HEK293 (cell line): ENCODE measurements around the gene TRPV2.
A peak's percentile ranks its signal among the peaks of the same experiment; 100 is the strongest.

Experiments used
- AEBP2 ChIP-seq: fragments of 450-650 bp; formaldehyde crosslinking; IDR thresholded peaks from 2 replicates; pipeline ENCODE4 v1.5.1; 2016; ENCODE audit warnings: missing biosample characterization, missing genetic modification characterization, borderline replicate concordance
- GLI2 ChIP-seq: fragments of 450-650 bp; formaldehyde crosslinking; IDR thresholded peaks from 2 replicates; pipeline ENCODE4; 2017; ENCODE audit warnings: missing biosample characterization, missing genetic modification characterization, low read depth, borderline replicate concordance
- KLF10 ChIP-seq: fragments of 450-650 bp; IDR thresholded peaks from 2 replicates; pipeline ENCODE4 v1.5.1; 2018; ENCODE audit warnings: missing biosample characterization, mild to moderate bottlenecking, missing genetic modification characterization
- KLF17 ChIP-seq: fragments of 450-650 bp; formaldehyde crosslinking; IDR thresholded peaks from 2 replicates; pipeline ENCODE4 v1.5.1; 2016; ENCODE audit warnings: missing biosample characterization, missing genetic modification characterization
- KLF9 ChIP-seq: fragments of 450-650 bp; formaldehyde crosslinking; IDR thresholded peaks from 2 replicates; pipeline ENCODE4 v1.5.1; 2016; ENCODE audit warnings: missing biosample characterization, missing genetic modification characterization, low read depth
- MYNN ChIP-seq: fragments of 450-650 bp; formaldehyde crosslinking; IDR thresholded peaks from 2 replicates; pipeline ENCODE4 v1.5.1; 2016; ENCODE audit warnings: missing biosample characterization, missing genetic modification characterization, borderline replicate concordance
- SCRT1 ChIP-seq: fragments of 450-650 bp; formaldehyde crosslinking; IDR thresholded peaks from 2 replicates; pipeline ENCODE4 v1.5.1; 2016; ENCODE audit warnings: missing biosample characterization, missing genetic modification characterization, borderline replicate concordance
- ZBTB17 ChIP-seq: fragments of 450-650 bp; formaldehyde crosslinking; IDR thresholded peaks from 2 replicates; pipeline ENCODE4 v1.5.1; 2016; ENCODE audit warnings: missing biosample characterization, missing genetic modification characterization
- ZBTB6 ChIP-seq: fragments of 450-650 bp; formaldehyde crosslinking; IDR thresholded peaks from 2 replicates; pipeline ENCODE4 v1.5.1; 2017; ENCODE audit warnings: missing biosample characterization, missing genetic modification characterization
- ZBTB8A ChIP-seq: fragments of 450-650 bp; formaldehyde crosslinking; IDR thresholded peaks from 2 replicates; pipeline ENCODE4 v1.5.1; 2016; ENCODE audit warnings: missing biosample characterization, missing genetic modification characterization
- ZNF140 ChIP-seq: fragments of 450-650 bp; formaldehyde crosslinking; IDR thresholded peaks from 2 replicates; pipeline ENCODE4 v1.5.1; 2016; ENCODE audit warnings: missing biosample characterization, missing genetic modification characterization
- ZNF155 ChIP-seq: fragments of 450-650 bp; formaldehyde crosslinking; IDR thresholded peaks from 2 replicates; pipeline ENCODE4 v1.5.1; 2016; ENCODE audit warnings: missing biosample characterization, missing genetic modification characterization
- ZNF157 ChIP-seq: fragments of 450-650 bp; formaldehyde crosslinking; IDR thresholded peaks from 2 replicates; pipeline ENCODE4 v1.5.1; 2016; ENCODE audit warnings: missing biosample characterization, missing genetic modification characterization
- ZNF184 ChIP-seq: fragments of 450-650 bp; IDR thresholded peaks from 2 replicates; pipeline ENCODE4 v1.5.1; 2018; ENCODE audit warnings: missing biosample characterization, mild to moderate bottlenecking, missing genetic modification characterization
- ZNF214 ChIP-seq: fragments of 450-650 bp; formaldehyde crosslinking; IDR thresholded peaks from 2 replicates; pipeline ENCODE4 v1.5.1; 2017; ENCODE audit warnings: missing biosample characterization, mild to moderate bottlenecking, missing genetic modification characterization, borderline replicate concordance
- ZNF223 ChIP-seq: fragments of 450-650 bp; formaldehyde crosslinking; IDR thresholded peaks from 2 replicates; pipeline ENCODE4 v1.5.1; 2016; ENCODE audit warnings: missing biosample characterization, missing genetic modification characterization
- ZNF23 ChIP-seq: fragments of 450-650 bp; formaldehyde crosslinking; IDR thresholded peaks from 2 replicates; pipeline ENCODE4 v1.5.1; 2016; ENCODE audit warnings: missing biosample characterization, missing genetic modification characterization, borderline replicate concordance
- ZNF449 ChIP-seq: fragments of 450-650 bp; formaldehyde crosslinking; IDR thresholded peaks from 2 replicates; pipeline ENCODE4 v1.5.1; 2017; ENCODE audit warnings: missing biosample characterization, mild to moderate bottlenecking, missing genetic modification characterization, moderate library complexity
- ZNF529 ChIP-seq: fragments of 450-650 bp; formaldehyde crosslinking; IDR thresholded peaks from 2 replicates; pipeline ENCODE4 v1.5.1; 2017; ENCODE audit warnings: missing genetic modification characterization, missing biosample characterization; ENCODE audit not compliant: insufficient replicate concordance
- ZNF530 ChIP-seq: fragments of 450-650 bp; formaldehyde crosslinking; IDR thresholded peaks from 2 replicates; pipeline ENCODE4 v1.5.1; 2016; ENCODE audit warnings: low read depth, missing biosample characterization, missing genetic modification characterization
- ZNF555 ChIP-seq: fragments of 450-650 bp; formaldehyde crosslinking; conservative IDR thresholded peaks from 2 replicates; pipeline ENCODE4 v1.5.1; 2017; ENCODE audit warnings: missing biosample characterization, mild to moderate bottlenecking, missing genetic modification characterization, inconsistent platforms
- ZNF571 ChIP-seq: fragments of 450-650 bp; formaldehyde crosslinking; IDR thresholded peaks from 2 replicates; pipeline ENCODE4 v1.5.0; 2017; ENCODE audit warnings: missing biosample characterization, missing genetic modification characterization
- ZNF610 ChIP-seq: fragments of 450-650 bp; formaldehyde crosslinking; IDR thresholded peaks from 2 replicates; pipeline ENCODE4 v1.5.1; 2016; ENCODE audit warnings: missing biosample characterization, missing genetic modification characterization, borderline replicate concordance
- ZNF624 ChIP-seq: fragments of 450-650 bp; formaldehyde crosslinking; IDR thresholded peaks from 2 replicates; pipeline ENCODE4 v1.5.1; 2017; ENCODE audit warnings: missing biosample characterization, missing genetic modification characterization
- ZNF629 ChIP-seq: fragments of 450-650 bp; formaldehyde crosslinking; IDR thresholded peaks from 2 replicates; pipeline ENCODE4 v1.5.1; 2017; ENCODE audit warnings: missing biosample characterization, missing genetic modification characterization
- ZNF664 ChIP-seq: fragments of 450-650 bp; formaldehyde crosslinking; IDR thresholded peaks from 2 replicates; pipeline ENCODE4 v1.5.1; 2016; ENCODE audit warnings: missing biosample characterization, missing genetic modification characterization
- ZNF76 ChIP-seq: fragments of 450-650 bp; formaldehyde crosslinking; IDR thresholded peaks from 2 replicates; pipeline ENCODE4; 2016; ENCODE audit warnings: low read depth, missing biosample characterization, missing genetic modification characterization, borderline replicate concordance
- ZNF843 ChIP-seq: fragments of 450-650 bp; formaldehyde crosslinking; IDR thresholded peaks from 2 replicates; pipeline ENCODE4 v1.5.1; 2016; ENCODE audit warnings: missing biosample characterization, missing genetic modification characterization
- ZSCAN23 ChIP-seq: fragments of 450-650 bp; formaldehyde crosslinking; IDR thresholded peaks from 2 replicates; pipeline ENCODE4 v1.5.1; 2016; ENCODE audit warnings: missing biosample characterization, missing genetic modification characterization
- ZSCAN5A ChIP-seq: fragments of 450-650 bp; formaldehyde crosslinking; IDR thresholded peaks from 2 replicates; pipeline ENCODE4 v1.5.1; 2016; ENCODE audit warnings: missing biosample characterization, missing genetic modification characterization
- ZXDB ChIP-seq: fragments of 450-650 bp; formaldehyde crosslinking; IDR thresholded peaks from 2 replicates; pipeline ENCODE4 v1.5.1; 2016; ENCODE audit warnings: missing biosample characterization, missing genetic modification characterization

Gene TRPV2

GRCh38 chr17:16406742-16407674 is 8.4 kb upstream of the TRPV2 start (continued):
- TF ChIP-seq AEBP2 (tag by site-specific recombination) (peak; percentile 90), ZNF629 (tag by site-specific recombination) (peak; percentile 68), ZBTB17 (tag by site-specific recombination) (peak; percentile 39; the same call in 1 of the 2 replicates), ZNF76 (tag by site-specific recombination) (peak; percentile 76), ZNF529 (tag by site-specific recombination) (peak; percentile 59), ZNF571 (tag by site-specific recombination) (no peak), ZNF843 (tag by site-specific recombination) (no peak), ZNF214 (no peak; the same call in 1 of the 2 replicates), ZNF23 (no peak), KLF10 (no peak), ZNF140 (tag by site-specific recombination) (peak; percentile 95), ZSCAN23 (0 out of 2 replicates have a peak, but pooled peaks have one; percentile 65), ZXDB (no peak; the same call in 1 of the 2 replicates), GLI2 (tag by site-specific recombination) (no peak; the same call in 1 of the 2 replicates), MYNN (tag by site-specific recombination) (peak; percentile 41; the same call in 1 of the 2 replicates), ZSCAN5A (tag by site-specific recombination) (0 out of 2 replicates have a peak, but pooled peaks have one; percentile 41), ZNF449 (tag by site-specific recombination) (no peak), ZNF223 (tag by site-specific recombination) (peak; percentile 87), SCRT1 (tag by site-specific recombination) (no peak), ZNF664 (peak; percentile 71), KLF9 (tag by site-specific recombination) (peak; percentile 77), KLF17 (tag by site-specific recombination) (0 out of 2 replicates have a peak, but pooled peaks have one; percentile 22), ZBTB8A (tag by site-specific recombination) (peak; percentile 87), ZNF157 (tag by site-specific recombination) (no peak), ZBTB6 (peak; percentile 86; the same call in 1 of the 2 replicates), ZNF155 (tag by site-specific recombination) (peak; percentile 91; the same call in 1 of the 2 replicates), ZNF624 (tag by site-specific recombination) (no peak), ZNF530 (peak; percentile 59; the same call in 1 of the 2 replicates), ZNF555 (tag by site-specific recombination) (peak; percentile 76), ZNF184 (tag by site-specific recombination) (no peak), ZNF610 (tag by site-specific recombination) (peak; percentile 46; the same call in 1 of the 2 replicates)
